B cell (primary cell): ENCODE data around the gene ALPK3. TPM values are rescaled to one million over a fixed set of nuclear protein-coding genes. Genes with fewer than 3 reads are reported as not detected.

Experiments used
- ATAC-seq: fragments of 200-7000 bp; cut with Tn5 transposase; one replicate; pipeline ENCODE4 v1.10.0; 2021; ENCODE audit warnings: low read depth, mild to moderate bottlenecking, moderate number of reproducible peaks, moderate library complexity
- CTCF ChIA-PET: fragments of 350-600 bp; sonication (Branson Sonifier 250); formaldehyde crosslinking; loops from one replicate; lab custom pipeline; 2021; ENCODE audit warnings: antibody characterized with exemption, inconsistent platforms; lab: Charles Lee
- POLR2A ChIA-PET: fragments of 350-600 bp; sonication (Branson Sonifier 250); formaldehyde crosslinking; loops from one replicate; lab custom pipeline; 2021; ENCODE audit warnings: antibody characterized with exemption; lab: Charles Lee
- DNase-seq: peaks from one replicate; pipeline ENCODE4 v3.0.0; 2013
- H2AFZ ChIP-seq: 2 replicates; pipeline ENCODE4 v1.6.1; 2012; ENCODE audit warnings: mild to moderate bottlenecking, low read depth, low read length; ENCODE audit not compliant: insufficient read depth, poor library complexity, severe bottlenecking
- H3K27ac ChIP-seq, 2 donors: 1 replicate in 1 of 2; 2 replicates in 1 of 2; pipeline ENCODE4 v1.5.1; 2012 to 2013; ENCODE audit warnings: low read length in 2 of 2, mild to moderate bottlenecking in 2 of 2, moderate library complexity in 1 of 2
- H3K27me3 ChIP-seq, 4 experiments: fragments of 200-600 bp in 1 of 4; sonication (generic) in 1 of 4; replicated peaks in 1 of 4; 1 replicate in 2 of 4; 2 replicates in 2 of 4; pipeline versions ENCODE4 v1.6.1 to v1.7.0; 2013 to 2016; ENCODE audit warnings: low read length in 3 of 4, mild to moderate bottlenecking in 2 of 4, mixed read lengths in 1 of 4, moderate library complexity in 1 of 4; ENCODE audit not compliant: insufficient read depth in 4 of 4, control insufficient read depth in 3 of 4; ENCODE audit errors: control extremely low read depth in 1 of 4
- H3K36me3 ChIP-seq, 2 experiments: replicated peaks in 1 of 2; 1 replicate in 1 of 2; 2 replicates in 1 of 2; pipeline versions ENCODE4 v1.6.1 to v1.7.1; 2013; ENCODE audit warnings: low read length in 1 of 2; ENCODE audit not compliant: insufficient read depth in 2 of 2, control insufficient read depth in 1 of 2; ENCODE audit errors: control extremely low read depth in 1 of 2, extremely low read depth in 1 of 2
- H3K4me1 ChIP-seq, 2 donors: fragments of 200-600 bp in 1 of 2; sonication (generic) in 1 of 2; 1 replicate in 1 of 2; 2 replicates in 1 of 2; pipeline versions ENCODE4 v1.5.1 to v1.6.1; 2013 to 2017; ENCODE audit warnings: low read length in 2 of 2; ENCODE audit not compliant: control insufficient read depth in 2 of 2, insufficient read depth in 2 of 2
- H3K4me2 ChIP-seq: replicated peaks from 2 replicates; pipeline ENCODE3; 2012; ENCODE audit warnings: mild to moderate bottlenecking, low read depth, low read length; ENCODE audit not compliant: poor library complexity, severe bottlenecking
- H3K4me3 ChIP-seq, 5 experiments: fragments of 200-600 bp in 1 of 5; sonication (generic) in 1 of 5; 1 replicate in 3 of 5; 2 replicates in 2 of 5; pipeline versions ENCODE4 v1.5.1 to v1.7.0; 2011 to 2016; ENCODE audit warnings: low read length in 4 of 5, mild to moderate bottlenecking in 4 of 5, low read depth in 2 of 5, control low read depth in 1 of 5, moderate library complexity in 1 of 5; ENCODE audit not compliant: insufficient read depth in 1 of 5; ENCODE audit errors: control extremely low read depth in 1 of 5, extremely low read depth in 1 of 5
- H3K79me2 ChIP-seq: fragments of 200-600 bp; sonication (generic); one replicate; pipeline ENCODE4 v1.6.0; 2016; ENCODE audit warnings: low read length; ENCODE audit not compliant: control insufficient read depth, insufficient read depth
- H3K9ac ChIP-seq: fragments of 200-600 bp; sonication (generic); 2 replicates; pipeline ENCODE4 v1.6.1; 2017; ENCODE audit warnings: mild to moderate bottlenecking, low read length, moderate library complexity
- H3K9me3 ChIP-seq, 3 donors: one replicate each; pipeline versions ENCODE4 v1.6.1 to v1.7.1; 2013; ENCODE audit warnings: low read length in 2 of 3; ENCODE audit not compliant: control insufficient read depth in 2 of 3, insufficient read depth in 1 of 3; ENCODE audit errors: control extremely low read depth in 1 of 3
- H4K20me1 ChIP-seq: 2 replicates; pipeline ENCODE4 v1.6.0; 2012; ENCODE audit warnings: mild to moderate bottlenecking, low read length; ENCODE audit not compliant: insufficient read depth, control insufficient read depth, poor library complexity, severe bottlenecking
- H3K27ac Mint-ChIP-seq: one replicate; pipeline ENCODE4 v1.8.0; 2021; ENCODE audit warnings: mixed read lengths
- H3K27me3 Mint-ChIP-seq: one replicate; pipeline ENCODE4 v1.8.0; 2021; ENCODE audit warnings: mixed read lengths
- H3K4me1 Mint-ChIP-seq: one replicate; pipeline ENCODE4 v1.8.0; 2021; ENCODE audit warnings: mixed read lengths
- H3K4me3 Mint-ChIP-seq: one replicate; pipeline ENCODE4 v1.8.0; 2021; ENCODE audit warnings: mixed read lengths
- H3K9me3 Mint-ChIP-seq: one replicate; pipeline ENCODE4 v1.8.0; 2022; ENCODE audit warnings: mixed read lengths; ENCODE audit not compliant: insufficient read depth
- CTCF ChIP-seq: fragments of 200-600 bp; IDR thresholded peaks from one replicate; pipeline ENCODE4 v1.8.0; 2022; ENCODE audit warnings: antibody characterized with exemption, mild to moderate bottlenecking
- EZH2 ChIP-seq: IDR thresholded peaks from 2 replicates; pipeline ENCODE4 v1.6.1; 2012; ENCODE audit warnings: borderline replicate concordance, low read depth, mild to moderate bottlenecking, moderate library complexity, low read length; ENCODE audit not compliant: insufficient read depth, poor library complexity, severe bottlenecking
- WGBS: methylation state at CpG from one replicate; pipeline ENCODE4 v1.1.5; 2013; ENCODE audit warnings: missing lambda C conversion rate; ENCODE audit not compliant: insufficient coverage; 5-methylcytosine and 5-hydroxymethylcytosine counted together
- intact Hi-C: fragments of 100-400 bp; cut with micrococcal nuclease; formaldehyde crosslinking; loops from one replicate; pipeline ENCODE4 v1.10.0; 2022
- polyA plus RNA-seq: library from polyadenylated mRNA; depleted of rRNA; stranded (reverse); fragments of >200 nt; gene quantifications from 2 replicates; pipeline ENCODE4 v1.2.3, GENCODE V29; 2012
- total RNA-seq, 2 donors: library from RNA; stranded (reverse); fragments of 120-200 nt in 1 of 2; gene quantifications; 1 replicate in 1 of 2; 2 replicates in 1 of 2; pipeline versions ENCODE4 v1.2.3 to v1.2.4, GENCODE V29; 2013 to 2022

ALPK3 gene
- total and polyA plus RNA-seq, 2 donors (not counting 1 experiment from before 2014, with no cell fraction given): 0.07 to 0.15 TPM

GRCh38 chr15:84790676-84791075 is 26.5 kb upstream of the ALPK3 start:
- Histone ChIP-seq H3K9me3 (no peaks in the 10 kb centered on the region), H2AFZ (no peak overlapping the region), H3K27me3 (no peaks in the 10 kb centered on the region), H3K4me1 (peaks cover 3 to 12% of the 10 kb centered on the region in 2 donors), H3K4me3 (no peak overlapping the region), H4K20me1 (peaks cover 55% of the 10 kb centered on the region), H3K27ac (no peak overlapping the region), H3K79me2 (peaks cover 60% of the 10 kb centered on the region), H3K9ac (no peak overlapping the region), H3K36me3 (peaks cover 6 to 65% of the 10 kb centered on the region in 2 experiments), H3K4me2 (no peak overlapping the region)
- whole genome bisulfite sequencing: 100% methylated on average over 4 of the region's 4 CpGs
- CTCF ChIA-PET: interaction anchor here (1.3 kb wide), 1 partner anchor 11 kb away, joined by 3 read pairs; no protein-coding TSS in a partner anchor
- intact Hi-C loops: no loop called here
- DNase-seq (no peak), ATAC-seq (no peak)
- Mint-ChIP-seq H3K4me1 (peaks cover 28% of the 10 kb centered on the region), H3K9me3 (no peaks in the 10 kb centered on the region), H3K4me3 (no peak overlapping the region), H3K27ac (no peak overlapping the region), H3K27me3 (no peaks in the 10 kb centered on the region)
- POLR2A ChIA-PET: interaction anchor here (0.5 kb wide), 1 partner anchor 96 kb away, joined by 4 read pairs; no protein-coding TSS in a partner anchor
- no peak for TF ChIP-seq CTCF
- no peak for TF ChIP-seq EZH2

- peaks cover 0 to 6% of the 10 kb centered on the region in 2 donors for H3K4me1 ChIP-seq
- no peak for TF ChIP-seq CTCF
- TF ChIP-seq EZH2: no peak
- H3K4me3 ChIP-seq: no peak overlapping the region
- H2AFZ ChIP-seq: no peak overlapping the region
- no peaks in the 10 kb centered on the region for H3K27me3 Mint-ChIP-seq
- ATAC-seq (no peak), DNase-seq (no peak)
- no peak overlapping the region for H3K27ac Mint-ChIP-seq
- no peak overlapping the region for H3K27ac ChIP-seq
- WGBS: 94% methylated on average over 2 of the region's 2 CpGs
- no peak overlapping the region for H3K4me3 Mint-ChIP-seq
- no peaks in the 10 kb centered on the region for H3K27me3 ChIP-seq
- H3K36me3 ChIP-seq: peaks cover 6 to 62% of the 10 kb centered on the region in 2 experiments
- peaks cover 19% of the 10 kb centered on the region for H3K4me1 Mint-ChIP-seq
- H4K20me1 ChIP-seq: peaks cover 44% of the 10 kb centered on the region
- ChIA-PET CTCF (interaction anchor here (1.3 to 1.6 kb wide), 2 partner anchors 12 to 136 kb away, joined by 3 to 5 read pairs; no protein-coding TSS in a partner anchor), POLR2A (no interaction called here)
- H3K9ac ChIP-seq: no peak overlapping the region
- H3K9me3 Mint-ChIP-seq: no peaks in the 10 kb centered on the region
- intact Hi-C loops: no loop called here
- peaks cover 49% of the 10 kb centered on the region for H3K79me2 ChIP-seq
- H3K9me3 ChIP-seq: no peaks in the 10 kb centered on the region
- no peak overlapping the region for H3K4me2 ChIP-seq
Observed at GRCh38 chr15:84791763-84792162, 25.4 kb upstream of the ALPK3 start.
